Panc1 (cell line): ENCODE measurements around the gene FGFR4. TPM values are rescaled to one million over a fixed set of nuclear protein-coding genes. Genes with fewer than 3 reads are reported as not detected.

Experiments used
- ATAC-seq: fragments of 200-7000 bp; cut with Tn5 transposase; 2 replicates; pipeline ENCODE4 v1.9.1; 2020; ENCODE audit warnings: mild to moderate bottlenecking, moderate library complexity
- BruUV-seq: library from RNA; stranded (reverse); fragments of 400-500 nt; replicated peaks from 2 replicates; lab custom pipeline; 2021; lab: Mats Ljungman, UMichigan
- CTCF ChIA-PET: fragments of 300-600 bp; sonication (Branson Sonifier 250); formaldehyde crosslinking; loops from one replicate; lab custom pipeline; 2022; ENCODE audit warnings: antibody characterized with exemption; lab: Charles Lee
- POLR2A ChIA-PET: fragments of 300-600 bp; sonication (Branson Sonifier 250); formaldehyde crosslinking; loops from one replicate; lab custom pipeline; 2022; ENCODE audit warnings: antibody characterized with exemption; lab: Charles Lee
- DNase-seq: peaks from one replicate; pipeline ENCODE4 v3.0.0-alpha.2; 2010; ENCODE audit warnings: low read depth, low spot score
- H3K27ac ChIP-seq: 2 replicates; pipeline ENCODE4 v1.5.1; 2011; ENCODE audit warnings: mild to moderate bottlenecking, low read length, inconsistent platforms
- H3K27me3 ChIP-seq: fragments of 200-500 bp; sonication (Bioruptor generic); 2 replicates; pipeline ENCODE4 v1.6.0; 2014; ENCODE audit warnings: low read length, inconsistent platforms; ENCODE audit not compliant: control insufficient read depth, insufficient read depth
- H3K36me3 ChIP-seq: fragments of 200-500 bp; sonication (Bioruptor generic); 2 replicates; pipeline ENCODE4 v1.5.1; 2014; ENCODE audit warnings: inconsistent platforms, mild to moderate bottlenecking, low read length, moderate library complexity; ENCODE audit not compliant: control insufficient read depth, insufficient read depth
- H3K4me1 ChIP-seq: 2 replicates; pipeline ENCODE4 v1.5.1; 2011; ENCODE audit warnings: inconsistent platforms, mild to moderate bottlenecking, low read length, moderate library complexity; ENCODE audit not compliant: control insufficient read depth, insufficient read depth
- H3K4me3 ChIP-seq, 2 experiments: 2 replicates each; pipeline ENCODE4 v1.5.1; 2011 to 2012; ENCODE audit warnings: low read depth in 2 of 2, low read length in 2 of 2, mild to moderate bottlenecking in 2 of 2, inconsistent platforms in 1 of 2, moderate library complexity in 1 of 2
- H3K9me3 ChIP-seq: fragments of 200-500 bp; sonication (Bioruptor generic); 2 replicates; pipeline ENCODE4 v1.5.1; 2014; ENCODE audit warnings: low read depth, mild to moderate bottlenecking, inconsistent platforms, low read length, moderate library complexity; ENCODE audit not compliant: control insufficient read depth, insufficient read depth
- POLR2AphosphoS5 ChIP-seq: IDR thresholded peaks from 2 replicates; pipeline ENCODE4 v1.6.1; 2012; ENCODE audit warnings: mild to moderate bottlenecking, low read depth, low read length, moderate library complexity
- SIN3A ChIP-seq: IDR thresholded peaks from 2 replicates; pipeline ENCODE4 v1.6.1; 2012; ENCODE audit warnings: low read depth, mild to moderate bottlenecking, low read length, moderate library complexity, borderline replicate concordance; ENCODE audit not compliant: insufficient read depth
- TCF7L2 ChIP-seq: IDR thresholded peaks from 2 replicates; pipeline ENCODE4 v1.6.1; 2011; ENCODE audit warnings: mild to moderate bottlenecking, low read depth, low read length, inconsistent platforms
- in situ Hi-C: cut with HindIII; loops from 2 replicates; pipeline ENCODE4 v1.10.0; 2016; ENCODE audit warnings: low sequenced_read_pairs, low pct_unique_long_range_greater_than_20kb
- intact Hi-C: fragments of 100-400 bp; cut with micrococcal nuclease; formaldehyde crosslinking; loops from one replicate; pipeline ENCODE4 v1.10.0; 2022; ENCODE audit not compliant: unreplicated experiment
- total RNA-seq: library from RNA; stranded (reverse); gene quantifications from one replicate; pipeline ENCODE4 v1.2.1, GENCODE V29; 2021; ENCODE audit not compliant: unreplicated experiment
- TF ChIP-seq, protein P1 (sequence below): fragments of 450-650 bp; IDR thresholded peaks from 2 replicates; pipeline ENCODE4 v1.5.1; 2017; ENCODE audit warnings: mild to moderate bottlenecking
- TF ChIP-seq, protein P2 (sequence below), 2 experiments: IDR thresholded peaks; 2 replicates each; pipeline ENCODE4 v1.6.1; 2011 to 2012; ENCODE audit warnings: low read depth in 2 of 2, control low read depth in 1 of 2, low read length in 1 of 2, mild to moderate bottlenecking in 1 of 2, moderate library complexity in 1 of 2; ENCODE audit not compliant: insufficient read depth in 1 of 2

Gene FGFR4
- total RNA-seq, 1 experiment from 2014 or later: 7.5 TPM

DNA sequence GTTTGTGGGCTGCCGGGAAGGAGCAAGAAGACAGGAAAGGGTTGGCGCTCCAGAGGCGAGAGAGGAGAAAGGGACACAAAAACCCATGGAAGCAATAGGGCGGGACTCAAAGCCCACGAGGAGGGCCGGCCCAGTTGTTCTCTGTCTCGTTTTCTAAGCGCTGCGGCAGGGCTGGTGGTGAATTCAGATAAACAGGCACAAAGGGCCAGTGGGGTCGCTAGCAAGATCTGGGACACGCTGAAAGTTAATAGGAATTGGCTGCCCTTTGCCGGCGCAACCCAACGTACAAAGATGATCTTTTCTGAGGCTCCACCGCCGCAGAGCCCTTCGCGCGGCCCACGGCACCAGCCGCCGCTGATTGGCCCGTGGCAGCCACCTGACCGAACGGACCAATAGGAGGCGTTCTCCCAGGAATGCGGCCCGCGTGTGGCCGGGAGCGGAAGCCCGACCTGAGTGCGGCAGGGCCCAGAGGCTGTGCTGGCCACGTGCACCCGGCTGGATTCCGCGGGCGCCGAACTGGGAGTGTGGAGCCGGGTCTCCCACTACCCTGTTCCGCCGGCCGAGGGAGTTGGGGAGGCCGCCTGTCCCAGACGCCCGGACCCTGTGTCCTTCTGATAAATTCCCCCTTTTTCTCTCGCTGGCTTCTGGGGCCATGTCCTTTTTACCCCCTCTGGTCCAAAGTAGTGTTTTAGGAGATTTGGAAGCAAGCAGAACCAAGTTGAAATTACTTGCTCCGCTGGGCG, 30.1 kb downstream of the FGFR4 start:
- ChIA-PET CTCF (no interaction called here), POLR2A (no interaction called here)
- Histone ChIP-seq H3K4me3 (no peak overlapping the region), H3K4me1 (no peaks in the 10 kb centered on the region), H3K27me3 (no peaks in the 10 kb centered on the region), H3K27ac (no peak overlapping the region), H3K9me3 (no peaks in the 10 kb centered on the region), H3K36me3 (no peaks in the 10 kb centered on the region)
- BruUV-seq: no TSS peak
- intact Hi-C loops (no loop called here), in situ Hi-C loops (no loop called here)
- no peak for TF ChIP-seq SIN3A
- no peak for TF ChIP-seq POLR2AphosphoS5
- TF ChIP-seq, protein P1, sequence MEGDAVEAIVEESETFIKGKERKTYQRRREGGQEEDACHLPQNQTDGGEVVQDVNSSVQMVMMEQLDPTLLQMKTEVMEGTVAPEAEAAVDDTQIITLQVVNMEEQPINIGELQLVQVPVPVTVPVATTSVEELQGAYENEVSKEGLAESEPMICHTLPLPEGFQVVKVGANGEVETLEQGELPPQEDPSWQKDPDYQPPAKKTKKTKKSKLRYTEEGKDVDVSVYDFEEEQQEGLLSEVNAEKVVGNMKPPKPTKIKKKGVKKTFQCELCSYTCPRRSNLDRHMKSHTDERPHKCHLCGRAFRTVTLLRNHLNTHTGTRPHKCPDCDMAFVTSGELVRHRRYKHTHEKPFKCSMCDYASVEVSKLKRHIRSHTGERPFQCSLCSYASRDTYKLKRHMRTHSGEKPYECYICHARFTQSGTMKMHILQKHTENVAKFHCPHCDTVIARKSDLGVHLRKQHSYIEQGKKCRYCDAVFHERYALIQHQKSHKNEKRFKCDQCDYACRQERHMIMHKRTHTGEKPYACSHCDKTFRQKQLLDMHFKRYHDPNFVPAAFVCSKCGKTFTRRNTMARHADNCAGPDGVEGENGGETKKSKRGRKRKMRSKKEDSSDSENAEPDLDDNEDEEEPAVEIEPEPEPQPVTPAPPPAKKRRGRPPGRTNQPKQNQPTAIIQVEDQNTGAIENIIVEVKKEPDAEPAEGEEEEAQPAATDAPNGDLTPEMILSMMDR: no peak
- no peak for TF ChIP-seq TCF7L2
- TF ChIP-seq, protein P2, sequence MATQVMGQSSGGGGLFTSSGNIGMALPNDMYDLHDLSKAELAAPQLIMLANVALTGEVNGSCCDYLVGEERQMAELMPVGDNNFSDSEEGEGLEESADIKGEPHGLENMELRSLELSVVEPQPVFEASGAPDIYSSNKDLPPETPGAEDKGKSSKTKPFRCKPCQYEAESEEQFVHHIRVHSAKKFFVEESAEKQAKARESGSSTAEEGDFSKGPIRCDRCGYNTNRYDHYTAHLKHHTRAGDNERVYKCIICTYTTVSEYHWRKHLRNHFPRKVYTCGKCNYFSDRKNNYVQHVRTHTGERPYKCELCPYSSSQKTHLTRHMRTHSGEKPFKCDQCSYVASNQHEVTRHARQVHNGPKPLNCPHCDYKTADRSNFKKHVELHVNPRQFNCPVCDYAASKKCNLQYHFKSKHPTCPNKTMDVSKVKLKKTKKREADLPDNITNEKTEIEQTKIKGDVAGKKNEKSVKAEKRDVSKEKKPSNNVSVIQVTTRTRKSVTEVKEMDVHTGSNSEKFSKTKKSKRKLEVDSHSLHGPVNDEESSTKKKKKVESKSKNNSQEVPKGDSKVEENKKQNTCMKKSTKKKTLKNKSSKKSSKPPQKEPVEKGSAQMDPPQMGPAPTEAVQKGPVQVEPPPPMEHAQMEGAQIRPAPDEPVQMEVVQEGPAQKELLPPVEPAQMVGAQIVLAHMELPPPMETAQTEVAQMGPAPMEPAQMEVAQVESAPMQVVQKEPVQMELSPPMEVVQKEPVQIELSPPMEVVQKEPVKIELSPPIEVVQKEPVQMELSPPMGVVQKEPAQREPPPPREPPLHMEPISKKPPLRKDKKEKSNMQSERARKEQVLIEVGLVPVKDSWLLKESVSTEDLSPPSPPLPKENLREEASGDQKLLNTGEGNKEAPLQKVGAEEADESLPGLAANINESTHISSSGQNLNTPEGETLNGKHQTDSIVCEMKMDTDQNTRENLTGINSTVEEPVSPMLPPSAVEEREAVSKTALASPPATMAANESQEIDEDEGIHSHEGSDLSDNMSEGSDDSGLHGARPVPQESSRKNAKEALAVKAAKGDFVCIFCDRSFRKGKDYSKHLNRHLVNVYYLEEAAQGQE (IDR thresholded peaks at IDR 0.05; ENCODE audit: insufficient read depth in 1 of 2, low read depth in 2 of 2, low read length in 1 of 2): no peak
- DNase-seq (no peak), ATAC-seq (no peak)

DNA sequence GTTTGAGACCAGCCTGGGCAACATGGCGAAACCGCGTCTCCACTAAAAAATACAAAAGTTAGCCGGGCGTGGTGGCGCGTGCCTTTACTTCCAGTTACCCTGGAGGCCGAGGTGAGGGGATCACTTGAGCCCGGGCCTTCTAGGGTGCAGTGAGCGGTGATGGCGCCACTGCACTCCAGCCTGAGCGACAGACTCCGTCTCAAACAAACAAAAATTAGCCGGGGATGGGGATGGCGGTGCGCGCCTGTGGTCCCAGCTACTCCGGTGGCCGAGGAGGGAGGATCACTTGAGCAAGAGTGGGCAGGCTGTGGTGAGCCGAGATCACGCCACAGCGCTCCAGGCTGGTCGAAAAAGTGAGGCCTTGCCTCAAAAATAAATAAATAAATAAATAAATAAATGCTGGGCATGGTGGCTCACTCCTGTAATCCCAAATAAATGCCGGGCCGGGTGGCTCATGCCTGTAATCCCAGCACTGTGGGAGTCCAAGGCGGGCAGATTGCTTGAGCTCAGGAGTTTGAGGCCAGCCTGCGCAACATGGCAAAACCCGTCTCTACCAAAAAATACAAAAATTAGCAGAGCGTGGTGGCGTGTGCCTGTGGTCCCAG, 30.8 kb downstream of the FGFR4 start:
- in situ Hi-C loops (no loop called here), intact Hi-C loops (no loop called here)
- H3K36me3 ChIP-seq: no peaks in the 10 kb centered on the region
- no peak overlapping the region for H3K27ac ChIP-seq
- no peaks in the 10 kb centered on the region for H3K4me1 ChIP-seq
- H3K9me3 ChIP-seq: no peaks in the 10 kb centered on the region
- DNase-seq (no peak), ATAC-seq (no peak)
- TF ChIP-seq, protein P2 (IDR thresholded peaks at IDR 0.05; ENCODE audit: insufficient read depth in 1 of 2, low read depth in 2 of 2, low read length in 1 of 2): no peak
- no peak for TF ChIP-seq POLR2AphosphoS5
- no peak for TF ChIP-seq SIN3A
- TF ChIP-seq, protein P1: no peak
- no peak for TF ChIP-seq TCF7L2
- ChIA-PET POLR2A (no interaction called here), CTCF (no interaction called here)
- H3K4me3 ChIP-seq: no peak overlapping the region
- BruUV-seq: no TSS peak
- H3K27me3 ChIP-seq: no peaks in the 10 kb centered on the region
